NK-92 (cell line): ENCODE data around the gene COL5A2.

Experiments
- DNase-seq: peaks from one replicate; lab custom pipeline; 2025; ENCODE audit not compliant: unreplicated experiment; lab: John Stamatoyannopoulos, UW

The COL5A2 gene

GRCh38 chr2:189181706-189182105 lies 2.1 kb upstream of the COL5A2 start:
- no peak for DNase-seq

DNA sequence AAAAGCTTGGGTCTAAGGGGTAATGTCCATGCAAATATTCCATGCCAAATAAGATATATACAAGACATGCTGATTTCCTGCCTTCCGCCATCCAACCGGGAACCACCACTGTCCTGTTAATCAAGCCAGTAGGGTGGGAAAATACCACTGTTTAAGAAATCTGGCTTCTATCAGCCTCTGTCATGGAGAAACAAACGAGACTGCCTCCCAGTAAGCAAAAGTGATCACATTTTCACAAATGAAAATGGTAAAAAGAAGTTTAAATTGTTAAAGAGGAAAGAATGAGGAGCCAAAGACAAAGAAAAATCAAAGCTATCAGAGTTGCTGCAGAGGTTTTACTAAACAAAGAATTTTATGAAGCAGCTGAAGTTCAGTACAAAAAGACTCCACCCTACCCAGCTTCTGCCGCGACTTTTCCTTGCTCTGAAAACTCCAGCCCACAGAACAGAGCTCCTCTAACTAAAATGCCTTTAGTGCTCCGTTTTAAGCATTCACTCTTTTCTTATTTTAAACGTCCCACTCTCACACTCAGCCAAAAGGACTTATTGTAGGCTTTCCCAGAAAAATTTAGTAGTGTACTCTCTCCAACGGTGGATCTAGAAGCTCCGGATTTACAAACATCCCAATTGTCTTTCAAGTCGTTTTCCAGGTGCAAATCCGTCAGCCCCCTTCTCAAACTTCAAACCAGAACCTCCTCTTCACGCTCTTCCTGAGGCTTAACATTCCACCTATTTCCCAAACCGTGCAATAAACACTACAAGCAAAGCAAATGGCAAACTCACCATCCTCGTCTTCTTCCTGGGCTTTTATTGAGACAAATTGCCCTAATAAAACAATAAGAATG lies 613 bp downstream of the COL5A2 start:
- DNase-seq: no peak

GRCh38 chr2:189178054-189178453 lies 1.5 kb downstream of the COL5A2 start:
- DNase-seq: no peak

GRCh38 chr2:189177251-189177840 lies 2.2 kb downstream of the COL5A2 start:
- no peak for DNase-seq

- no peak for DNase-seq
Observed at GRCh38 chr2:189176516-189176915, 3.0 kb downstream of the COL5A2 start.

DNA sequence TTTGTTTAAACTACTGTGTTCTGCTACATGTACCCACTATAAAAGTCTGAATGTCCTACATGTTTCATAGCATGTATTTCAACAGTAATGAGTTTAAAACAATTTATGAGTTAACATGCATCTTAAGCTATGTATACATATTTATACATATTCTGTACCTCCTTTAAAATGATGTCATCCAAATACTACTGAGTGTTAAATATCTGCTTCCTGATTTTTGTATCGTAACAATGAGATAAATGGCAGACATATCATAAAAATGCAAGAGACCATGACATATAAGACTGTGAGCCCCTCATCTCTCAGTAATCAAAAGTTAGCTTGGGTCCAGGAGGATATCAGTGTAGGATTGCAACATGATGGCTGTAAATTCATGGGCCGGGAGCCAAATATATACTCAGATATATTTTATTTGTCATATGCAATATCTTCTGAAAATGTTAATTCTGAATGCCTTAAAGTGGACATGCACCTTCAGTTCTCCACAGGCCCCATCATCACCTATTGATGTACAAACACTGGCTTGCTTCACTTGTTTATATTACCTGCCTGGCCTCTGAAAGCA lies 3.6 kb downstream of the COL5A2 start:
- DNase-seq: no peak

GRCh38 chr2:189171956-189172609 lies 7.5 kb downstream of the COL5A2 start:
- no peak for DNase-seq

GRCh38 chr2:189168856-189169499 lies 10.6 kb downstream of the COL5A2 start:
- DNase-seq: no peak

DNA sequence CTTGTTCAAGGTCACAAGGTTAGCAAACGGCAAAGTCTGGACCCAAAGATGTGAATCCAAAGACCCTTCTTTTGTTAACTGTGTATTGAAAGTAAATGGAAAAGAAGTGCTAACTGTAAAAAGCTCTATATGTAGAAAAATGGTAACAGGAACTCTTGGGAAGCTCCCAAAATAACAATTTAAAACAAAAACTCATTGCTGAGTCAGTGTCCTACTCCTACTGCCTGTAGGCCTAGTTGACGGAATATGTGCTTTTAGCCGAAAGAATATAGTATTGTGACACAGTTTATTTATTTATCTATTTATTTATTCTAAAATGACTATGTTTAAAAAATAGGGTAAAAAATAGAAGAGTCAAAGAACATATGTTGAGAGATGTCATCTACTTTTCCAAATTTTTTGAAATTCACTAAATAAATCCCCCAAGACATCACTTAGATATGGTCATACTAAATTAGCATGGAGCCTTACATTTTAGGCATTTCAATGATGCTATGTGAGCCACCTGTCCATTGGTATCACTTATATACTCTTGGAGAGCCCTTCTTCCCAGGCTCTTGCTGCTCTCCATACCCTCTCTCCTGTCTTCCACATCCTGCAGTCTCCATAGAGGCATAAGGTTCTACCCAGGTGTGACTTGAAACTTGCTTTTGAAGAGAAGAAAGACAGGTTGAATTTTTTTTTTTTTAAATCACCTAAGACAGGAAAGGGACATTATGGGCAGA lies 13.7 kb downstream of the COL5A2 start:
- no peak for DNase-seq

- no peak for DNase-seq
Observed at GRCh38 chr2:189164746-189165145, 14.8 kb downstream of the COL5A2 start.

- DNase-seq: no peak
Observed at GRCh38 chr2:189163889-189164288, 15.7 kb downstream of the COL5A2 start.

DNA sequence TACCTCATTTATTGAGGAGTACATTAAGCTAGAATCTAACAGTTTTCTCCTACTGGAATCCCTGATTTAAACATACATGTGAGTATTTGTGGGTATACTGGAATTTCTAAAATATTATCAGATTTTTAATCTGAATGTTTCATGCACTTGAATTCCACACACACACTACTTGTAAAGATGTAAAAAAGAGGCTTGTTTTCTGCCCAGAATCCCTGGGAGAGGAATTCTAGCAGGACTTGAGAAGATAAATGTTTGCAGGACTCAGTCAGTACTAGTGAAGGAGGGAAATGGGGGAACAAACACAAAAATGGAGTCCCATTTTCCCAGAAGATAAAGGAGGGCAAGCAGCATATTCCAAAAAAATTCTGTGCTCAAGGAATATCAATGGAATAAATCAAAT lies 17.0 kb downstream of the COL5A2 start:
- DNase-seq: no peak

GRCh38 chr2:189161894-189162293 lies 17.7 kb downstream of the COL5A2 start:
- no peak for DNase-seq

DNA sequence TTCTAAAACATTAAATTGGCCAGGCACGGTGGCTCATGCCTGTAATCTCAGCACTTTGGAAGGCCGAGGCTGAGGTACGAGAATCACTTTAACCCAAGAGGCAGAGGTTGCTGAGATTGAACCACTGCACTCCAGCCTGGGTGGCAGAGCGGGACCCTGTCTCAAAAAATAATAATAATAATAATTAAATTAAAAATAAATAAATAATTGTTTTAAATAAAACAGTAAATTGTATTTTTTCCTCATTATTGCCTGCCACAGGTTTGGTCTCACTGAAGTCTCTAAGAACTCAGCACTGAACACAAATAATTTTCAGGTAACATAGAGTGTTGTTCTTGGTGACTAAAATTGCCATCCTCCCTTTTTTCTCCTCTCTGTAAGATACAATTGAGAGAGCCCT lies 19.8 kb downstream of the COL5A2 start:
- DNase-seq: no peak

- no peak for DNase-seq
Observed at GRCh38 chr2:189159273-189159672, 20.3 kb downstream of the COL5A2 start.

GRCh38 chr2:189157939-189158338 lies 21.6 kb downstream of the COL5A2 start:
- DNase-seq: no peak

- DNase-seq: no peak
Observed at GRCh38 chr2:189157456-189157855, 22.1 kb downstream of the COL5A2 start.

DNA sequence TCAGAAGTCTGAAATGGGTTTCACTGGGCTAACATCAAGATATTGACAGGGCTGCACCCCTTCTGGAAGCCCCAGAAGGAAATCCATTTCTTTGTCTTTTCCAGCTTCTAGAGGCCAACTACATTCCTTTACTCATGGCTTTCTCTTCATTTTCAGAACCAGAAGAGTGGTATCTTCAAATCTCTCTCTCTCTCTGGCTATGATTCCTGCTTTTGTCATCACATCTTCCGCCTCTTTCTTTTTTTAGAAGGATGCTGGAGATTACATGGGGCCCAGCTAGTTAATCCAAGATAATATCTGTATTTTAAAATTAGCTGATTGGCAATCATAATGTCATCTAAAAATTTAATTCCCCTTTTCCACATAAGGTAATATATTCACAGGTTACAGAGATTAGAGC lies 23.8 kb downstream of the COL5A2 start:
- no peak for DNase-seq

GRCh38 chr2:189153619-189154018 lies 25.9 kb downstream of the COL5A2 start:
- DNase-seq: no peak

GRCh38 chr2:189152483-189152882 lies 27.1 kb downstream of the COL5A2 start:
- DNase-seq: no peak

- no peak for DNase-seq
Observed at GRCh38 chr2:189151906-189152305, 27.7 kb downstream of the COL5A2 start.
